ENCODE measurements around the gene FAXDC2. TPM values are rescaled to one million over a fixed set of nuclear protein-coding genes. Genes with fewer than 3 reads are reported as not detected.

FAXDC2 gene
- total and polyA plus RNA-seq, 2 of the 13 experiments (the other 11 are each of a cell fraction or from before 2014, with no cell fraction given), result 4.7 to 58.8 TPM

- TF ChIP-seq RERE (CRISPR knock-in tag; IDR thresholded peaks at IDR 0.05; ENCODE audit: low read depth) (no peak), KMT2A (CRISPR knock-in tag; IDR thresholded peaks at IDR 0.05) (peak; percentile 56; the same call in 1 of the 2 replicates), SMC3 (IDR thresholded peaks at IDR 0.05; ENCODE audit: low read length) (no peak), ZMAT5 (CRISPR knock-in tag; IDR thresholded peaks at IDR 0.05; ENCODE audit: borderline replicate concordance, low read depth) (no peak), TCF7L2 (IDR thresholded peaks at IDR 0.05; ENCODE audit: low read depth, low read length) (no peak), CENPBD1 (CRISPR knock-in tag; IDR thresholded peaks at IDR 0.05; ENCODE audit: borderline replicate concordance, low read depth) (no peak), RBM39 (IDR thresholded peaks at IDR 0.05; ENCODE audit: low read depth, low read length, poor library complexity, severe bottlenecking) (no peak), GATAD1 (CRISPR knock-in tag; IDR thresholded peaks at IDR 0.05) (no peak), DR1 (CRISPR knock-in tag; IDR thresholded peaks at IDR 0.05) (0 out of 2 replicates have a peak, but pooled peaks have one; percentile 31), SCMH1 (CRISPR knock-in tag; IDR thresholded peaks at IDR 0.05; ENCODE audit: borderline replicate concordance) (no peak), ZNF589 (CRISPR knock-in tag; conservative IDR thresholded peaks at IDR 0.05) (no peak), ELF4 (CRISPR knock-in tag; IDR thresholded peaks at IDR 0.05; ENCODE audit: borderline replicate concordance) (no peak; the same call in 1 of the 2 replicates), ZBTB20 (CRISPR knock-in tag; IDR thresholded peaks at IDR 0.05; ENCODE audit: borderline replicate concordance, low read depth) (peak; percentile 61; the same call in 1 of the 2 replicates), SAFB2 (CRISPR knock-in tag; IDR thresholded peaks at IDR 0.05; ENCODE audit: borderline replicate concordance, low read depth) (no peak; the same call in 1 of the 2 replicates)
- TF ChIP-seq, protein P1, sequence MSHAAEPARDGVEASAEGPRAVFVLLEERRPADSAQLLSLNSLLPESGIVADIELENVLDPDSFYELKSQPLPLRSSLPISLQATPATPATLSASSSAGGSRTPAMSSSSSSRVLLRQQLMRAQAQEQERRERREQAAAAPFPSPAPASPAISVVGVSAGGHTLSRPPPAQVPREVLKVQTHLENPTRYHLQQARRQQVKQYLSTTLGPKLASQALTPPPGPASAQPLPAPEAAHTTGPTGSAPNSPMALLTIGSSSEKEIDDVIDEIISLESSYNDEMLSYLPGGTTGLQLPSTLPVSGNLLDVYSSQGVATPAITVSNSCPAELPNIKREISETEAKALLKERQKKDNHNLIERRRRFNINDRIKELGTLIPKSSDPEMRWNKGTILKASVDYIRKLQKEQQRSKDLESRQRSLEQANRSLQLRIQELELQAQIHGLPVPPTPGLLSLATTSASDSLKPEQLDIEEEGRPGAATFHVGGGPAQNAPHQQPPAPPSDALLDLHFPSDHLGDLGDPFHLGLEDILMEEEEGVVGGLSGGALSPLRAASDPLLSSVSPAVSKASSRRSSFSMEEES (CRISPR knock-in tag; IDR thresholded peaks at IDR 0.05), result 0 out of 2 replicates have a peak, but pooled peaks have one; percentile 38
- TF ChIP-seq, protein P2, sequence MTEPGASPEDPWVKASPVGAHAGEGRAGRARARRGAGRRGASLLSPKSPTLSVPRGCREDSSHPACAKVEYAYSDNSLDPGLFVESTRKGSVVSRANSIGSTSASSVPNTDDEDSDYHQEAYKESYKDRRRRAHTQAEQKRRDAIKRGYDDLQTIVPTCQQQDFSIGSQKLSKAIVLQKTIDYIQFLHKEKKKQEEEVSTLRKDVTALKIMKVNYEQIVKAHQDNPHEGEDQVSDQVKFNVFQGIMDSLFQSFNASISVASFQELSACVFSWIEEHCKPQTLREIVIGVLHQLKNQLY (CRISPR knock-in tag; IDR thresholded peaks at IDR 0.05), result no peak
- TF ChIP-seq, protein P3, sequence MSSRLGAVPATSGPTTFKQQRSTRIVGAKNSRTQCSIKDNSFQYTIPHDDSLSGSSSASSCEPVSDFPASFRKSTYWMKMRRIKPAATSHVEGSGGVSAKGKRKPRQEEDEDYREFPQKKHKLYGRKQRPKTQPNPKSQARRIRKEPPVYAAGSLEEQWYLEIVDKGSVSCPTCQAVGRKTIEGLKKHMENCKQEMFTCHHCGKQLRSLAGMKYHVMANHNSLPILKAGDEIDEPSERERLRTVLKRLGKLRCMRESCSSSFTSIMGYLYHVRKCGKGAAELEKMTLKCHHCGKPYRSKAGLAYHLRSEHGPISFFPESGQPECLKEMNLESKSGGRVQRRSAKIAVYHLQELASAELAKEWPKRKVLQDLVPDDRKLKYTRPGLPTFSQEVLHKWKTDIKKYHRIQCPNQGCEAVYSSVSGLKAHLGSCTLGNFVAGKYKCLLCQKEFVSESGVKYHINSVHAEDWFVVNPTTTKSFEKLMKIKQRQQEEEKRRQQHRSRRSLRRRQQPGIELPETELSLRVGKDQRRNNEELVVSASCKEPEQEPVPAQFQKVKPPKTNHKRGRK (CRISPR knock-in tag; IDR thresholded peaks at IDR 0.05), result no peak
These were observed 7.3 kb upstream of the FAXDC2 start (continued) for GRCh38 chr5:154857530-154858296.

All from HepG2 (cell line).